Heart left ventricle (tissue), 16 donors: ENCODE results near the gene STIM1. TPM values are rescaled to one million over a fixed set of nuclear protein-coding genes. Genes with fewer than 3 reads are reported as not detected.
A peak's percentile ranks its signal among the peaks of the same experiment; 100 is the strongest.
"Not testable (repeated sequence)": the region's sequence is repeated elsewhere in the genome, so short reads cannot be mapped to it uniquely, and the experiment has no call there.

ENCODE experiments used
- ATAC-seq, 4 donors: fragments of 200-7000 bp; cut with Tn5 transposase; one replicate each; pipeline ENCODE4 v1.9.1; 2020 to 2022; ENCODE audit warnings: moderate library complexity in 4 of 4, mild to moderate bottlenecking in 3 of 4, moderate number of reproducible peaks in 1 of 4
- DNase-seq, 5 donors: peaks; one replicate each; pipeline ENCODE4 v3.0.0-alpha.2; 2020
- H3K27ac ChIP-seq, 12 donors: fragments of 200-600 bp; sonication (generic) in 4 of 12; one replicate each; pipeline versions ENCODE4 v1.5.0 to v1.8.0; 2016 to 2022; ENCODE audit warnings: mild to moderate bottlenecking in 2 of 12
- H3K27me3 ChIP-seq, 9 donors: fragments of 200-600 bp; sonication (generic) in 2 of 9; one replicate each; pipeline versions ENCODE4 v1.5.1 to v1.8.0; 2016 to 2022; ENCODE audit warnings: mild to moderate bottlenecking in 3 of 9
- H3K36me3 ChIP-seq, 9 donors: fragments of 200-600 bp; sonication (generic) in 2 of 9; one replicate each; pipeline versions ENCODE4 v1.5.0 to v1.8.0; 2018 to 2022; ENCODE audit warnings: mild to moderate bottlenecking in 2 of 9
- H3K4me1 ChIP-seq, 12 donors: fragments of 200-600 bp; sonication (generic) in 4 of 12; one replicate each; pipeline versions ENCODE4 v1.5.0 to v1.8.0; 2016 to 2022; ENCODE audit warnings: mild to moderate bottlenecking in 3 of 12
- H3K4me3 ChIP-seq, 12 donors: fragments of 200-600 bp; sonication (generic) in 4 of 12; one replicate each; pipeline versions ENCODE4 v1.5.0 to v1.8.0; 2017 to 2022; ENCODE audit warnings: mild to moderate bottlenecking in 9 of 12, moderate library complexity in 4 of 12
- H3K9me3 ChIP-seq, 12 donors: fragments of 200-600 bp; sonication (generic) in 4 of 12; one replicate each; pipeline versions ENCODE4 v1.5.0 to v1.8.0; 2016 to 2022; ENCODE audit warnings: mild to moderate bottlenecking in 1 of 12
- POLR2A ChIP-seq, 2 donors: fragments of 450-650 bp; IDR thresholded peaks; one replicate each; pipeline ENCODE4 v1.6.1; 2017; ENCODE audit warnings: antibody characterized with exemption in 2 of 2, mild to moderate bottlenecking in 2 of 2, moderate library complexity in 2 of 2
- WGBS, 4 donors: extraction: QIAGEN DNeasy Blood & Tissue Kit in 2 of 4; methylation state at CpG; one replicate each; pipeline versions ENCODE4 v1.1.5 to v1.1.7; 2013 to 2018; 5-methylcytosine and 5-hydroxymethylcytosine counted together
- intact Hi-C, 10 donors: fragments of 100-400 bp; cut with DNase I; formaldehyde crosslinking; loops; one replicate each; pipeline versions ENCODE4 v1.11.1 to v1.14.2; 2022
- polyA plus RNA-seq, 2 donors: library from polyadenylated mRNA; stranded (reverse); fragments of 200-250 nt; gene quantifications; one replicate each; pipeline ENCODE4 v1.2.3, GENCODE V29; 2013
- total RNA-seq, 9 donors: library from RNA; depleted of rRNA in 2 of 9; stranded (reverse); fragments of >200 nt in 2 of 9; fragmentation: NEBNext Ultra II Directional in 3 of 9; extraction: Animal tissue kit (Norgen Biotek cat#: 25700) in 3 of 9; gene quantifications; one replicate each; pipeline versions ENCODE4 v1.1.0 to v1.2.4, GENCODE V29; 2016 to 2023
- TF ChIP-seq, protein P1 (sequence below), 12 donors: fragments of 200-600 bp; sonication (generic) in 4 of 12; IDR thresholded peaks; one replicate each; pipeline versions ENCODE4 v1.5.0 to v1.8.0; 2018 to 2022; ENCODE audit warnings: antibody characterized with exemption in 12 of 12, mild to moderate bottlenecking in 5 of 12
- donor health status: ischemic (EF 13 %, LVEDD 7.1; RV severe dilation, severe dysfunction).
- donor health status: healthy with polysubstance abuse.
- donor health status: DM: no; HTN: yes; CAD: no.
- donor health status: DM: no; HTN: no; CAD: no.
- donor health status: ischemic (EF 25% LVEDD 6.9; RV normal size, moderate dysfunction).
- donor health status: ischemic (EF 25% LVEDD 5.7; RV mildly dilated, moderate dysfunction).
- donor health status: healthy.
- donor health status: DM: yes; HTN: yes; CAD: no.
- donor health status: ischemic (EF 35%, LVEDD 5.7; RV mildly dilated, moderate dysfunction).
- donor health status: nonischemic (EF 11% LVEDD 7.7; RV severe dilation, severe dysfunction).
- donor health status: DM: yes; HTN: yes; CAD: no.
- donor health status: PGD.
- donor health status: ischemic (EF 29% LVEDD 5.4; RV normal size, mild dysfunction).
- donor health status: nonischemic (EF 23%, LVEDD 6.1; RV moderate dilation, normal function).

STIM1 gene
- total and polyA plus RNA-seq, 11 donors = 13.2 to 42.9 (median 28.9) TPM

- peaks cover 0 to 21% (median 9%) of the 10 kb centered on the region in 12 donors for H3K9me3 ChIP-seq
- no peaks in the 10 kb centered on the region for H3K27me3 ChIP-seq
- no peak for TF ChIP-seq POLR2A (IDR thresholded peaks at IDR 0.05)
- TF ChIP-seq, protein P1, sequence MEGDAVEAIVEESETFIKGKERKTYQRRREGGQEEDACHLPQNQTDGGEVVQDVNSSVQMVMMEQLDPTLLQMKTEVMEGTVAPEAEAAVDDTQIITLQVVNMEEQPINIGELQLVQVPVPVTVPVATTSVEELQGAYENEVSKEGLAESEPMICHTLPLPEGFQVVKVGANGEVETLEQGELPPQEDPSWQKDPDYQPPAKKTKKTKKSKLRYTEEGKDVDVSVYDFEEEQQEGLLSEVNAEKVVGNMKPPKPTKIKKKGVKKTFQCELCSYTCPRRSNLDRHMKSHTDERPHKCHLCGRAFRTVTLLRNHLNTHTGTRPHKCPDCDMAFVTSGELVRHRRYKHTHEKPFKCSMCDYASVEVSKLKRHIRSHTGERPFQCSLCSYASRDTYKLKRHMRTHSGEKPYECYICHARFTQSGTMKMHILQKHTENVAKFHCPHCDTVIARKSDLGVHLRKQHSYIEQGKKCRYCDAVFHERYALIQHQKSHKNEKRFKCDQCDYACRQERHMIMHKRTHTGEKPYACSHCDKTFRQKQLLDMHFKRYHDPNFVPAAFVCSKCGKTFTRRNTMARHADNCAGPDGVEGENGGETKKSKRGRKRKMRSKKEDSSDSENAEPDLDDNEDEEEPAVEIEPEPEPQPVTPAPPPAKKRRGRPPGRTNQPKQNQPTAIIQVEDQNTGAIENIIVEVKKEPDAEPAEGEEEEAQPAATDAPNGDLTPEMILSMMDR (IDR thresholded peaks at IDR 0.05) = no peak
- H3K27ac ChIP-seq = peak overlapping the region in 1 of 12 donors; percentile 33
- 83 to 100% (median 92%) methylated on average over 1 of the region's 1 CpG for WGBS, 4 donors
- peaks cover 0 to 18% (median 8%) of the 10 kb centered on the region in 12 donors for H3K4me1 ChIP-seq
- no peak overlapping the region for H3K4me3 ChIP-seq
- DNase-seq (no peak), ATAC-seq (no peak)
- H3K36me3 ChIP-seq = no peaks in the 10 kb centered on the region
- intact Hi-C loops = no loop called here
Observed at GRCh38 chr11:3996651-3997050, 141.2 kb downstream of the STIM1 start.

- H3K4me1 ChIP-seq, H3K27ac ChIP-seq, intact Hi-C loops, DNase-seq, H3K36me3 ChIP-seq, H3K4me3 ChIP-seq, ATAC-seq, H3K27me3 ChIP-seq, H3K9me3 ChIP-seq: not testable (repeated sequence)
- WGBS, 4 donors = 100% methylated on average over 1 of the region's 1 CpG
Observed at GRCh38 chr11:4004753-4005152, 149.3 kb downstream of the STIM1 start.

- Histone ChIP-seq H3K27ac (no peak overlapping the region), H3K4me3 (no peak overlapping the region), H3K9me3 (peaks cover 0 to 8% (median 0%) of the 10 kb centered on the region in 12 donors), H3K36me3 (no peaks in the 10 kb centered on the region), H3K27me3 (no peaks in the 10 kb centered on the region), H3K4me1 (peaks cover 0 to 4% (median 0%) of the 10 kb centered on the region in 12 donors)
- intact Hi-C loops = no loop called here
- no peak for DNase-seq
- 92 to 95% (median 94%) methylated on average over 3 of the region's 3 CpGs for WGBS, 4 donors
- ATAC-seq = no peak
- TF ChIP-seq, protein P1 (IDR thresholded peaks at IDR 0.05) = no peak
- TF ChIP-seq POLR2A (IDR thresholded peaks at IDR 0.05) = no peak
Observed at GRCh38 chr11:4006946-4007680, 151.6 kb downstream of the STIM1 start.

DNA sequence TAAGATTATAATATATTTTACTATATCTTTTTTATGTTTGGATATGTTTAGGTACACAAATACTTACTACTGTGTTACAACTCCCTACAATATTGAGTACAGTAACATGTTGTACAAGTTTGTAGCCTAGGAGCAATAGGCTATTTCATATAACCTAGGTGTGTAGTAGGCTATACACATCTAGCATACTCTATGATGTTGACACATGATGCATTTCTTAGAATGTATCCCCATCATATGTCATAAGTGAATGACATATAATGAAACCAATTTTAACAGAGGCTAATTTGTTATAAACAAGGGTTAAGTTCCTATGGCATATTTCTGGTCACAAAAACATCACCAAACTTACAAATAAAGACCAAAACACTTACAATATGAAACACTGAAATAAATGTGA, 152.7 kb downstream of the STIM1 start:
- no peak for ATAC-seq
- Histone ChIP-seq H3K36me3 (no peaks in the 10 kb centered on the region), H3K4me1 (peaks cover 0 to 4% (median 0%) of the 10 kb centered on the region in 12 donors), H3K27ac (no peak overlapping the region), H3K4me3 (no peak overlapping the region), H3K9me3 (peaks cover 0 to 8% (median 0%) of the 10 kb centered on the region in 12 donors), H3K27me3 (no peaks in the 10 kb centered on the region)
- DNase-seq = no peak
- TF ChIP-seq POLR2A (IDR thresholded peaks at IDR 0.05) = no peak
- TF ChIP-seq, protein P1 (IDR thresholded peaks at IDR 0.05) = no peak
- intact Hi-C loops = no loop called here

- H3K27ac ChIP-seq, DNase-seq, intact Hi-C loops, H3K4me1 ChIP-seq, ATAC-seq, H3K9me3 ChIP-seq, H3K36me3 ChIP-seq, H3K27me3 ChIP-seq, H3K4me3 ChIP-seq: not testable (repeated sequence)
- WGBS, 4 donors = 88 to 96% (median 90%) methylated on average over 7 to 9 of the region's 9 CpGs
Observed at GRCh38 chr11:4016602-4017001, 161.1 kb downstream of the STIM1 start.
